HG02852 (cell line): Measurements from ENCODE around the gene CCR5AS.
A peak's percentile ranks its signal among the peaks of the same experiment; 100 is the strongest.
"Not testable (repeated sequence)": the region's sequence is repeated elsewhere in the genome, so short reads cannot be mapped to it uniquely, and the experiment has no call there.

ENCODE experiments used
- ATAC-seq: cut with Tn5 transposase; IDR thresholded peaks from one replicate; pipeline ENCODE4 v1.9.1; 2021; ENCODE audit warnings: mild to moderate bottlenecking, moderate library complexity; ENCODE audit not compliant: unreplicated experiment

Gene CCR5AS

DNA sequence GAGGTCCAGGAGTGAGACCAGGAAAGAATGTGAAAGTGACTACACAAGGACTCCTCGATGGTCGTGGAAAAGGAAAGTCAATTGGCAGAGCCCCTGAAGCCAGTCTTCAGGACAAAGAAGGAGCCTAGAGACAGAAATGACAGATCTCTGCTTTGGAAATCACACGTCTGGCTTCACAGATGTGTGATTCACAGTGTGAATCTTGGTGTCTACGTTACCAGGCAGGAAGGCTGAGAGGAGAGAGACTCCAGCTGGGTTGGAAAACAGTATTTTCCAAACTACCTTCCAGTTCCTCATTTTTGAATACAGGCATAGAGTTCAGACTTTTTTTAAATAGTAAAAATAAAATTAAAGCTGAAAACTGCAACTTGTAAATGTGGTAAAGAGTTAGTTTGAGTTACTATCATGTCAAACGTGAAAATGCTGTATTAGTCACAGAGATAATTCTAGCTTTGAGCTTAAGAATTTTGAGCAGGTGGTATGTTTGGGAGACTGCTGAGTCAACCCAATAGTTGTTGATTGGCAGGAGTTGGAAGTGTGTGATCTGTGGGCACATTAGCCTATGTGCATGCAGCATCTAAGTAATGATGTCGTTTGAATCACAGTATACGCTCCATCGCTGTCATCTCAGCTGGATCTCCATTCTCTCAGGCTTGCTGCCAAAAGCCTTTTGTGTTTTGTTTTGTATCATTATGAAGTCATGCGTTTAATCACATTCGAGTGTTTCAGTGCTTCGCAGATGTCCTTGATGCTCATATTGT lies 47.0 kb downstream of the CCR5AS start:
- ATAC-seq: no peak

DNA sequence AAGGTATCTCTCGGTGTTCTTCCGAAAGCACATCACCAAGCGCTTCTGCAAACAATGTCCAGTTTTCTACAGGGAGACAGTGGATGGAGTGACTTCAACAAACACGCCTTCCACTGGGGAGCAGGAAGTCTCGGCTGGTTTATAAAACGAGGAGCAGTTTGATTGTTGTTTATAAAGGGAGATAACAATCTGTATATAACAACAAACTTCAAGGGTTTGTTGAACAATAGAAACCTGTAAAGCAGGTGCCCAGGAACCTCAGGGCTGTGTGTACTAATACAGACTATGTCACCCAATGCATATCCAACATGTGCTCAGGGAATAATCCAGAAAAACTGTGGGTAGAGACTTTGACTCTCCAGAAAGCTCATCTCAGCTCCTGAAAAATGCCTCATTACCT lies 48.4 kb downstream of the CCR5AS start:
- ATAC-seq: no peak

DNA sequence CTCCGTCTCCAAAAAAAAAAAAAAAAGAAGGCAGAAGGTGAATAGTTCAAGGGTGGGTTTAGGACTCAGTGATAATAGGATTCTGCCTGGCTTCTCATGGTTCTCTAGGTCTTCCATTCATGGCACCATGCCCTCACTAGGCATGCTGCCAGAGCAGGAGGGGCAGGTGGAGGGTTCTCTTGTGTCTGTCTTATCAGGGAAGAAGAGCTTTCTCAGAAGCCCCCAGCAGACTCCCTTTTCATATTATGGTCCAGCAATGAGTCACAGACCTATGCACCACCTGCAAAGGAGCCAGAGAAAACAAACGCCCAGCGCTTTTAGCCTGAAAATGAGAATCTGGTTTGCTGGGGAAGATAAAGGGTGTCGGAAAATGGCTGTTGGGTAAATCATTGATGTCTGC lies 50.0 kb downstream of the CCR5AS start:
- no peak for ATAC-seq

DNA sequence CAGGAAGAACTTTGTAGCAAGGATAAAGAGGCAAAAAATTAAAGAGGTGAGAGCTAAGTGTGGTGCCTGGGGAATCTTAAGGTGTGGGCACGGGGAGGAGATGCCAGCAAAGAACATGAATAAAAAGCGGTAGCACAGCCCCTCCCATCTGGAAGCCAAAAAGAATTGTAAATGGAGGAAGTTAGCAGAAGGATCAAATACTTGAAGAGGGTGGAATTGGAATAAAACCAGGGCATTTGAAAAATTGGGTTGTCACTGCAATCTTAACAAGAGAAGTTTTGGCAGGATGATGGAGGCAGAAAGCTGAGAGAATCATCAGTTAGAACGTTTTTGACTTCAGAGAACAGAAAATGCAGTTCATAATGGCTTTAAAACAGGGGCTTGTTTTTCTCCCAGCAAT lies 50.6 kb downstream of the CCR5AS start:
- no peak for ATAC-seq

DNA sequence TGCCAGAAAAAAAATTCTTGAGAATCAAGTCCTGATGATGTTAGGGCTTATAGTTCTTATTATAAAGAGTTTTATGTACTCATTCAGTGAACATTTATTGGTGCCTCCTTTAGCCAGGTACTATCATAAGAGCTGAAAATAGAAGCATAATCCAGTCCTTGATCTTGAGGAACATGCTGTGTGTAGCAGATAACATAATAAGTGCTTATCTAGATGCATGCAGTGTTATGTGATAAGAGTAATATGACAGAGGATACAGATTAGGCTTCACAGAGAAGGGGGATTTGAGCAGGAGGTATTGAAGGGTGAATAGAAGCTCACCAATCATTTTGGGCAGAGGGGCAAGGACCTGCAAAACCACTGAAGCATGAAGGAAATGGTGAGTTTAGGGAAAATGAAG lies 51.9 kb downstream of the CCR5AS start:
- ATAC-seq: no peak

DNA sequence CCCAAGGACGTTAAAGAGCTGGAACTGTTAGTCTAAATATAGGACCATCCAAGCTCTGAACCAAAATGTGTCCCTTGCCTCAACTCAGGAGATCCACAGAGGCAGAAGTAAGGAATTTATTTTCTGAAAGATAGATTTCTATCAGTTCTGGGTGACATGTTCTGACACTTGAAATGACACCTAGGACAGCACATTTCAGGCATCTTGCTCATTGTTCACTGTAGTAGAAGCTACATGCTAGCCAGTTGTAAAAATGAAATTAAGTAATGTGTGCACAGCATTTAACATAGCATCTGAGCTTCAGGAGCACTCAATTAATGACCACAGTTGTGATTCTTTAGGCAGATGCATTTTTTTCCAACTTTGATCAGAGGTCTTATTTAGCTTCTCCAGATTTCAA lies 52.4 kb downstream of the CCR5AS start:
- no peak for ATAC-seq

DNA sequence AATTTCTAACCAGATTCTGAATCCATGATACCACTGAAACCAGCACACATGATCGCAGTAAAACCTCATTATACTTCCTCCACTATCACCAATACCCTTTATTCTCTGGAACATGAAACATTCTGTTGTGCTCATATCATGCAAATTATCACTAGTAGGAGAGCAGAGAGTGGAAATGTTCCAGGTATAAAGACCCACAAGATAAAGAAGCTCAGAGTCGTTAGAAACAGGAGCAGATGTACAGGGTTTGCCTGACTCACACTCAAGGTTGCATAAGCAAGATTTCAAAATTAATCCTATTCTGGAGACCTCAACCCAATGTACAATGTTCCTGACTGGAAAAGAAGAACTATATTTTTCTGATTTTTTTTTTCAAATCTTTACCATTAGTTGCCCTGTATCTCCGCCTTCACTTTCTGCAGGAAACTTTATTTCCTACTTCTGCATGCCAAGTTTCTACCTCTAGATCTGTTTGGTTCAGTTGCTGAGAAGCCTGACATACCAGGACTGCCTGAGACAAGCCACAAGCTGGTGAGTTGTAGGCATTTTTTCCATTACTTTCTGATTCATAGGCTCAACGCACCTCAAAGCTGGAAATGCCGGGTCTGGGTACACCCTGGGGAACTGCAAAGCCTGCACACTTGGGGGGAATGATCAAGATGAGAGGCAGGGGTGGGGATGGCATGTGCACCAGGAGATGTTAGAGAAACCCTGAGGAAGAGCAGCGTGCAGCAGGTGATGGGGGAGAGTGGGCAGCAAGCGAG lies 53.0 kb downstream of the CCR5AS start, which contains the start of gene CCR2:
Gene CCR2, plus strand, starts transcription at position 465 of the 764 bp plus-strand sequence. CDS start 3,417 bp downstream, outside the sequence.
- ATAC-seq: no peak

DNA sequence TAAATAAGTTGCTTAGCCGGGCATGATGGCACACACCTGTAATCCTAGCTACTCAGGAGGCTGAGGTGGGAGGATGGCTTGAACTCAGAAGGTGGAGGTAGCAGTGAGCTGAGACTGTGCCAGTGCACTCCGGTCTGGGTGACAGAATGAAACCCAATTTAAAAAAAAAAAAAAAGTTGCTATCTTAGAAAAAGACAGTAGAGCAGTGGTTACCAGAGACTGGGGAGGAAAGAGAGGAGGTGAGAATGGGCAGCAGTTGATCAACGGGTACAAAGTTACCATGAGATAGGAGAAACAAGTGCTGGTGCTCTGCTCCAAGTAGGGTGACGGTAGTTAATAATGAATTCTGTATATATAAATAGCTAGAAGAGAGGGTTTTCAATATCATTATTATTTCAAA lies 53.8 kb downstream of the CCR5AS start:
- no peak for ATAC-seq

DNA sequence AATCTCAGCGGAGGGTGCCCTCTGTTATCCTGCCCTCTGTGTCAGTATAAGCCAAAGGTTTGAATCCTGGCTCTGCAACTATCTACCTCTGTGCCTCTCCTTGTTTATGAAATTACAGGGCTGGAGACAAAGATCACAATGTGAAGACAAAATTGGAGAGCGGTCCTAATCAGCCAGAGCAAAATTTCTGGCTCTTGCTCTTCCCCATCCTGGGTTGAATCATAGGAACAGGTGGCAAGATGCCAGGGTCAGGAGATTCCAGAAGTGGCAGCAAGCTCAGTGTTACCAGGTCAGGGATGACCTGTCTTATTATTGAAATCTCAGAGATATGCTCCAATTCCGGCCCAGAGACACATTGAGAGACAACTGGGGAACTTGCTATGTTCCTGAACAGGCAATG lies 55.2 kb downstream of the CCR5AS start:
- ATAC-seq: no peak

DNA sequence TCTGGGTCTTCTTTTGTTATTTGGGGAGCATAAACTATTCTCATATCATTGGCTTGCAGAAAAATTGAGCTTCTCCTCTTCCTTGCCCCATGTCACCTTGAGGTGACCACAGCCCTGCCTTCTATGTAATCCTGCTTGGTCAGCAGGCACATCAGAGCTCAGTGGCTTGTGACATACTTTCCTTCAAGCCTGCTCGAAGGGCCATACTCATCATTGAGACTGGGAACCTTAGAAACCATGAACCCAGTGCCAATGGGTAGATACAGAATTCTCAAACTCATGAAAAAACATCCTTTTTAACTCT lies 56.7 kb downstream of the CCR5AS start:
- peak; percentile 15 for ATAC-seq

DNA sequence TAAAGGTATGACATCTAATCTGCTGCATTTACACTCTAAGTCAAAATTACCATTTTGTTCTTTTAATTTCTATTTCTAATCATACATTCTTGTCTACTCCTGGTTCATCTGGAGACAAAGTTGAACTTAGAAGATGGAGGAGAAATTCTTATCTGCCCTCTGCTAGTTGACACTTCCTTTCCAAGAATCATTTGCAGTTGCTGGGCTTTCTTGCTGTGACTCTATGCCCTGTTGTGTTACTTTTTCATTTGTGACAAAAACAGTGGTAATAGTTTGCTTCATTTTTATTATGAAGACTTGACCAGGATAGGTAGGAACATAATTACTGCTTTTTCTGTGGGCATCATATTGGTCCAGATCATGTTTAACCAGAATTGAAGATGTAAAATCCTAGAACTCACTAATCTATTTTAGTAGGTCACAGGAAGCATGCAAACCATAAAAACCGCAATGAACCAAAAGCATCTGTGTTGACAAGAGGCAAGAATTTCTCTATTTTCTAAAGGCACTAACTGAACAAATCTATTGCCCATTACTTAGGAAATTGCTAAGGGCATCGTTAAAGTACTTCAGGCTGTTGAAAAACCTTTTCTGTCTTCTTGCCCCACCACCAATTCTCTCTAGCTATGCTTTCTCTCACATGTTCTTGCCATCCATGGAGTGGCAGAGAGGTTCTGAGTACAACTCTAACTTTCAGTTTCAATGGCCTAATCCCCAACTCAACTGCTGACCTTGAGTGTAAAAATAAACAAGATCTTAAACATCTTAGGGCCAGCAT lies 57.2 kb downstream of the CCR5AS start:
- peak; percentile 61 for ATAC-seq

DNA sequence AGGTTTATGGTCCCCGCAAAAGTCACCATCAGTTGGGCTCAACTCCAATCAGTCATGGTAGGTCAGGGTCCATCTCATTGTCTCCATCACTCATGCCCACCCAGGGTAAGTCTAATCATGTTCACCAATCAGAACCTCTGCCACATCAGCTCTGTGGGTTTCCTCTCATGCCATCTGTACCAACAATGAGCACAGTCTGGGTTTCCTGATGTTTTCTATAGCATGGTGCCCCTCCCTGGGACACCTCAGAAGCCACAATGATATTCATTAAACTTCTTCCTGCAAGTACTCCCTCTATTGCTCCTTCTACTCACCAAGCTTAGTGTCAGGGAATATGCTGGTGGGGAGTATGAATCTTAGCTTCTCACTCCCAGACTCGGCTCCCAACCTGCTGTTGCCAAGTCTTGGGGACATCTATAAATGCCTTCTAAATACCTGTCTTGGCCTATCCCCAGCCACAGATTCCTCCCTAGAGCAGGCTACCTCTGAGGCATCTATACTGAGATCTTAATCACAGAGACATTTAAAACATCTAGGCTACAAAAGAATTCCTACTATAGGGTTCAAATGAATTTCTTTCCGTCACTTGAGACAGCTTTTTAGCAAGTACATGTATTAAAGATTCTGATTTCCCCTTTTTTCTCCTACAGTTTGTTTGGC lies 57.9 kb downstream of the CCR5AS start:
- ATAC-seq: no peak

DNA sequence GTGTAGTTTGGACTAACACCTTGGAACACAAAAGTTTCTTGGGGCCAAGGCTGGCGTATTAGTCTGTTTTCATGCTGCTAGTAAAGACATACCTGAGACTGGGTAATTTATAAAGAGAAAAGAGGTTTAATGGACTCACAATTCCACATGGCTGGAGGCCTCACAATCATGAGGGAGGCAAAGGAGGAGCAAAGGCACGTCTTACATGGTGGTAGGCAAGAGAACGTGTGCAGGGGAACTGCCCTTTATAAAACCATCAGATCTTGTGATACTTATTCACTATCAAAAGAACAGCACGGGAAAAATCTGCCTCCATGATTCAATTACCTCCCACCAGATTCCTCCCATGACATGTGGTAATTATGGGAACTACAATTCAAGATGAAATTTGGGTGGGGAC lies 62.4 kb downstream of the CCR5AS start:
- ATAC-seq: no peak

DNA sequence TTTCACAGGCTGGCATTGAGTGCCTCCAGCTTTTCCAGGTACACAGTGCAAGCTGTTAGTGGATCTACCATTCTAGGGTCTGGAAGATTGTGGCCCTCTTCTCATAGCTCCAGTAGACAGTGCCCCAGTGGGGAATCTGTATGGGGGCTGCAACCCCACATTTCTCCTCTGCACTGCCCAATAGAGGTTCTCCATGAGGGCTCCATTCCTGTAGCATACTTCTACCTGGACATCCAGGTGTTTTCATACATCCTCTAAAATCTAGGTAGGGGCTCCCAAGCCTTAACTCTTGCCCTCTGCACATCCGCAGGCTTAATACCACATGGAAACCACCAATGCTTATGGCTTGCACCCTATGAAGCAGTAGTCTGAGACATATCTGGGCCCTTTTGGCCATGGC lies 68.0 kb downstream of the CCR5AS start:
- ATAC-seq: no peak

DNA sequence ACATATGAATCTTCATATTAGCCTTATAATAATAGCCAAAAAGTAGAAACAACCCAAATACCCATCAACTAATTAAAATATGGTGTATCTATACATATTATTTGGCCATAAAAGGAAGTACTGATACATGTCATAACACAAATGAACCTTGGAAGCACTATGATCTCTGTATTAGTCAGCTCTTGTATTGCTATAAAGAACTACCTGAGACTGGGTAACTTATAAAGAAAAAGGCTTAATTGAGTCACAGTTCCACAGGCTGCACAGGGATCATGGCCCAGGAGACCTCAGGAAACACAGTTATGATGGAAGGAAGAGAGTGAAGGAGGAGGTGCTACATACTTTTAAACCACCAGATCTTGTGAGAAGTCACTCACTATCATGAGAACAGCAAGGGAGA lies 69.0 kb downstream of the CCR5AS start:
- no peak for ATAC-seq

DNA sequence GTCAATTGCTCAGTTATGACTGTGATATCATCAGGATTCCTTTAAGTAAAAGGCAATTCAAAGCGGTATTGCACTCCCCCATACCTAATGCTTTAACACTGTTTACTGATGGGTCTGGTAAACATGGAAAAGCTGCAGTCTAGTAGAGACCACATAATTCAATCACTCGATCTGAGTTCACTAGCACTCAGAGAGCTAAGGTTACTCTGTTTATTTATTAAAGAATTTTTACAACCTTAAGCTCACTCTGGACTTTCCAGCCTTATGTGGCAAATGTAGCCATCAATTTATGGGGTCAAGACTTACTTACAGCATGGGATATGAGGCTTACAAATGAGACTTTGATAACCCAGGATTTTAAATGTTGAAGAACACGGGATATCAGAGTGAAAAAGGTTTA lies 71.3 kb downstream of the CCR5AS start:
- ATAC-seq: no peak

DNA sequence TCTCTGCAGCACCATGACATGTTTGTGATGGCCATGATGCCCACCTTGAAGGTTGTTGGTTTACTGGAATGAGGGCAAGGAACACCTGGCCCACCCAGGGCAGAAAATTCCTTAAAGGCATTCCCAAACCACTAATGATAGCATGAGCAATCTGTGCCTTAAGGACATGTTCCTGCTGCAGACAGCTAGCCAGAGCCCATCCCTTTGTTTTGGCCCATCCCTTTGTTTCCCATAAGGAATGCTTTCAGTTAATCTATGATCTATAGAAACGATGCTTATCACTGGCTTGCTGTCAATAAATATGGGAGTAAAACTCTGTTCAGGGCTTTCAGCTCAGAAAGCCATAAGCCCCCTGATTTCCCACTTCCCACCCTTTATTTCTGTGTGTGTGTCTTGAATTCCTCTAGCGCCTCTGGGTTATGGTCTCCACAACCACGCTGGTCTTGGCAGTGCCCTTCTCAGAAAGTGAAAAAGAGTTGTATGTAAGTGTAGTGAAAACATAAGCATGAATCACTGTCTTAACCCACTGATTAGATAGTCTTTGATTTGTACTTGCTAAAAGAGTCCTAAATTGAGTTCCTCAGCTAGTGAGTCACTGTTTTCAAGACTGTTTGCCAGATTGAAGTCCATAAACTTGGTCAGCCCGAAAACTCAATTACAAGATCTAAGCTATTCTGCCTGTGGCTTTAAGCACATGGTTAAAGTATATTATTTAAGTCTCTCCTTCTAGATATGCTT lies 72.0 kb downstream of the CCR5AS start:
- ATAC-seq: no peak

DNA sequence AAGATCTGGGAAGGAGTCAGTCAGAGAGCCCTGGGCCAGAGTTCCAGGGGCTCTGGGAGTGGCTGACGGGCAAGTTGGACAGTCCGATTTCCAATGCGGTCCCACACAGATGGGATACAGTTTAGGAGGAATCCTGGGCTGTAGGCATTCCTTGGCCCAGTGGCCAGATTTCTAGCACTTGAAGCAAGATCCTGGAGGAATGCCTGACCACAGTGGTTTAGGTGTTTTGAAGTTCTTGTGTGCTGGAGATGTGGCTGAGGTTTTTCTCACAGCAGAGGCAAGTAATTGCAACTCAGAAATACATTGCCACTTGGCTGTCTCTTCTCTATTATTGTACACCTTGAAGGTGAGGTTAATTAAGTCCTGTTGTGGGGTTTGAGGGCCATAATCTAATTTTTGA lies 76.2 kb downstream of the CCR5AS start:
- ATAC-seq: not testable (repeated sequence)

DNA sequence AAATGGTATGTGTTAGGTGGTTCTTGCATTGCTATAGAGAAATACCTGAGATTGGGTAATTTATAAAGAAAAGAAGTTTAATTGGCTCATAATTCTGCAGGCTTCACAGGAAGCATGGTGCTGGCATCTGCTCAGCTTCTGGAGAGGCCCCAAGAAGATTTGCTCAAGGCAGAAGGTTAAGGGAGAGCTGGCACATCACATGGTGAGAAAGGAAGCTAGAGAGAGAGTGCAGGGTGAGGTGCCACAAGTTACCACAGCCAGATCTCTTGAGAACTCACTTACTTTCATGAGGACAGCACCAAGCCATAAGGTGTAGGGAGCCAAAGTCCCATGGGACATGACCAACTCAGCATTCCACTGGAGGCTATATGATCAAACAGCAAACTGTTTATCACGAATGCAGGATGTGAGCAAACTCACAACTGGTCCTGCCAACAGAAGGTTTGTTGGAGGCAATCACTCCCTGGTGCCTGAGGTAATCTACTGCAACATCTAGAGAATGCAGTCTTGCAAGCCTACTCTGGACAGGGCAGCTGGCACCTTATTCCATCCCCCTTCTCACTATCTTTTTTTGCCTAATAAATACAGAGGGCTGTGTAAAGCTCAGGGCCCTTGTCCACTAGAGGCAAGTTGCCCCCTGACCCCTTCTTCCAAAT lies 81.1 kb downstream of the CCR5AS start:
- no peak for ATAC-seq

DNA sequence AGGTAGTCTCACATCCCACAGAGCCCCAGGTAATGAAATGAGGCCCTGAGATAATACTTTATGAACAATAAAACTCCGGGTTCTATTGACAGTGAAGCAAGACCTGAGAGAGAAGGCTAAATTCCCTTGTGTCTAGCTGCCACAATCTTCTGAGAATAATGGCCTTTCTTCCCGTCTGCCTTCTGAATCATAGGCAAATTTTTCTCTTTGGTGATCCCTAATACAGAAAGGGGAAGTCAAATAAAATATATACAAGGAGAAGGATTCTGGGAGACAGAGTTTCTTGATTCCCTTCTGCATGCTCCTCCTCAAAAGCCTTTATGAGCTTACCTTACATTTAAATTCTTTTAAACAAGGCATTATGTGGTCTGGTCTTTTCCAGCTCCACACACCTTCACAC lies 82.8 kb downstream of the CCR5AS start:
- ATAC-seq: no peak
